Astrocyte (in vitro differentiated cells and primary cell): ENCODE measurements around the gene MARVELD1. TPM values are rescaled to one million over a fixed set of nuclear protein-coding genes. Genes with fewer than 3 reads are reported as not detected.
A peak's percentile ranks its signal among the peaks of the same experiment; 100 is the strongest.

Experiments
- DNase-seq: peaks from one replicate; pipeline ENCODE4 v3.0.0-alpha.2; 2010; ENCODE audit warnings: low read depth
- FAIRE-seq: peaks from 2 replicates; lab custom pipeline; 2011; peaks lifted over from hg19 to GRCh38; lab: Jason Lieb, UNC
- H2AFZ ChIP-seq: 2 replicates; pipeline ENCODE4 v1.6.0; 2012; ENCODE audit warnings: low read depth, low read length, inconsistent platforms
- H3K27ac ChIP-seq: 2 replicates; pipeline ENCODE4 v1.5.1; 2011; ENCODE audit warnings: low read depth, low read length, inconsistent platforms
- H3K27me3 ChIP-seq: 2 replicates; pipeline ENCODE4 v1.6.0; 2011; ENCODE audit warnings: low read length, inconsistent platforms; ENCODE audit not compliant: insufficient read depth
- H3K36me3 ChIP-seq: 2 replicates; pipeline ENCODE4 v1.5.1; 2011; ENCODE audit warnings: low read length, inconsistent platforms; ENCODE audit not compliant: insufficient read depth
- H3K4me1 ChIP-seq: 2 replicates; pipeline ENCODE4 v1.5.1; 2011; ENCODE audit warnings: low read length, inconsistent platforms; ENCODE audit not compliant: insufficient read depth
- H3K4me2 ChIP-seq: 2 replicates; pipeline ENCODE4 v1.6.0; 2012; ENCODE audit warnings: low read length, inconsistent platforms
- H3K4me3 ChIP-seq: 2 replicates; pipeline ENCODE4 v1.5.1; 2011; ENCODE audit warnings: low read depth, mild to moderate bottlenecking, low read length, inconsistent platforms; ENCODE audit not compliant: insufficient read depth
- H3K79me2 ChIP-seq: 2 replicates; pipeline ENCODE4 v1.6.0; 2012; ENCODE audit warnings: mild to moderate bottlenecking, low read length, inconsistent platforms; ENCODE audit not compliant: insufficient read depth
- H3K9ac ChIP-seq: 2 replicates; pipeline ENCODE4 v1.6.0; 2012; ENCODE audit warnings: mild to moderate bottlenecking, low read length, inconsistent platforms
- H3K9me3 ChIP-seq: 2 replicates; pipeline ENCODE4 v1.5.1; 2012; ENCODE audit warnings: low read depth, mild to moderate bottlenecking, low read length, inconsistent platforms; ENCODE audit not compliant: insufficient read depth
- H4K20me1 ChIP-seq: 2 replicates; pipeline ENCODE4 v1.6.0; 2012; ENCODE audit warnings: low read length, inconsistent platforms; ENCODE audit not compliant: insufficient read depth
- H3K27ac Mint-ChIP-seq: one replicate; pipeline ENCODE4 v1.8.0; 2021; ENCODE audit warnings: mild to moderate bottlenecking, mixed read lengths; ENCODE audit not compliant: unreplicated experiment
- H3K27me3 Mint-ChIP-seq: one replicate; pipeline ENCODE4 v1.8.0; 2021; ENCODE audit warnings: low read depth, mixed read lengths; ENCODE audit not compliant: unreplicated experiment
- H3K36me3 Mint-ChIP-seq: one replicate; pipeline ENCODE4 v1.8.0; 2021; ENCODE audit warnings: low read depth, mixed read lengths; ENCODE audit not compliant: unreplicated experiment
- H3K4me1 Mint-ChIP-seq: one replicate; pipeline ENCODE4 v1.8.0; 2021; ENCODE audit warnings: low read depth, mixed read lengths; ENCODE audit not compliant: unreplicated experiment
- H3K4me3 Mint-ChIP-seq: one replicate; pipeline ENCODE4 v1.8.0; 2021; ENCODE audit warnings: mild to moderate bottlenecking, moderate library complexity, mixed read lengths; ENCODE audit not compliant: unreplicated experiment
- H3K9me3 Mint-ChIP-seq: one replicate; pipeline ENCODE4 v1.8.0; 2021; ENCODE audit warnings: mild to moderate bottlenecking, mixed read lengths; ENCODE audit not compliant: unreplicated experiment
- EZH2 ChIP-seq: IDR thresholded peaks from 2 replicates; pipeline ENCODE4 v1.6.1; 2012; ENCODE audit warnings: mild to moderate bottlenecking, low read length, inconsistent platforms; ENCODE audit not compliant: insufficient read depth
- total RNA-seq: library from RNA; stranded (reverse); gene quantifications from 2 replicates; pipeline ENCODE4 v1.2.1, GENCODE V29; 2021
- TF ChIP-seq, protein P1 (sequence below): IDR thresholded peaks from 2 replicates; pipeline ENCODE4 v1.5.1; 2011; ENCODE audit warnings: low read depth, mild to moderate bottlenecking, inconsistent platforms, low read length, moderate library complexity; ENCODE audit not compliant: insufficient read depth

MARVELD1 gene
- total RNA-seq, 1 donor from 2014 or later, result 69.7 TPM

DNA sequence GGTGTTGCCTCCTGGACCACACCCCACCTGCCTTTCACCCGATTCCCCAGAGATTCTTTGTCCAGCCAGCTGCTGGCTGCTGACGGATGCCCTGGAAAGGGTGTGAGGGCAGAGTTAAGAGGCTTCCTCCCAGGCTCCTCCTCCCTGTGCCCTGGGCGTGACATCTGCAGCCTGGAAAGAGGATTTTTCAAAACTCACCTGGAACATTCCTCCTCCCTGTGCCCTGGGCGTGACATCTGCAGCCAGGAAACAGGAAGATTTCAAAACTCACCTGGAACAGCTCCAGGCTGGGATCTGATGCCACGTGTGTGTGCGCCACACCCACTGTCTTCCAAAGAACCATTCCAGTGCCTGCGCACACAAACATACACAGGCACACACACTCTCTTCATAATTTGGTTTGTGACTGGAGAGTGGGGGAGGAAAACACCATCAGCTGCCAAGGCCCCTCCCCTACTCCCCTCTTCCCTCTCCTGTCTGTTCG lies 5.2 kb downstream of the MARVELD1 start:
- peak overlapping the region; percentile 47 for H3K4me3 Mint-ChIP-seq
- TF ChIP-seq EZH2, result no peak
- TF ChIP-seq, protein P1, sequence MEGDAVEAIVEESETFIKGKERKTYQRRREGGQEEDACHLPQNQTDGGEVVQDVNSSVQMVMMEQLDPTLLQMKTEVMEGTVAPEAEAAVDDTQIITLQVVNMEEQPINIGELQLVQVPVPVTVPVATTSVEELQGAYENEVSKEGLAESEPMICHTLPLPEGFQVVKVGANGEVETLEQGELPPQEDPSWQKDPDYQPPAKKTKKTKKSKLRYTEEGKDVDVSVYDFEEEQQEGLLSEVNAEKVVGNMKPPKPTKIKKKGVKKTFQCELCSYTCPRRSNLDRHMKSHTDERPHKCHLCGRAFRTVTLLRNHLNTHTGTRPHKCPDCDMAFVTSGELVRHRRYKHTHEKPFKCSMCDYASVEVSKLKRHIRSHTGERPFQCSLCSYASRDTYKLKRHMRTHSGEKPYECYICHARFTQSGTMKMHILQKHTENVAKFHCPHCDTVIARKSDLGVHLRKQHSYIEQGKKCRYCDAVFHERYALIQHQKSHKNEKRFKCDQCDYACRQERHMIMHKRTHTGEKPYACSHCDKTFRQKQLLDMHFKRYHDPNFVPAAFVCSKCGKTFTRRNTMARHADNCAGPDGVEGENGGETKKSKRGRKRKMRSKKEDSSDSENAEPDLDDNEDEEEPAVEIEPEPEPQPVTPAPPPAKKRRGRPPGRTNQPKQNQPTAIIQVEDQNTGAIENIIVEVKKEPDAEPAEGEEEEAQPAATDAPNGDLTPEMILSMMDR, result no peak
- peaks cover 23% of the 10 kb centered on the region for H3K4me1 ChIP-seq
- H3K4me1 Mint-ChIP-seq, result peaks cover 29% of the 10 kb centered on the region
- no peaks in the 10 kb centered on the region for H3K9me3 ChIP-seq
- peak overlapping the region; percentile 97 for H3K4me2 ChIP-seq
- H4K20me1 ChIP-seq, result peaks cover 49% of the 10 kb centered on the region
- H3K27me3 Mint-ChIP-seq, result no peaks in the 10 kb centered on the region
- no peak for DNase-seq
- no peak overlapping the region for H2AFZ ChIP-seq
- H3K9ac ChIP-seq, result no peak overlapping the region
- peaks cover 10% of the 10 kb centered on the region for H3K36me3 ChIP-seq
- FAIRE-seq, result no peak
- no peak overlapping the region for H3K4me3 ChIP-seq
- peak overlapping the region; percentile 55 for H3K27ac Mint-ChIP-seq
- H3K79me2 ChIP-seq, result peaks cover 48% of the 10 kb centered on the region
- H3K9me3 Mint-ChIP-seq, result peaks cover 2% of the 10 kb centered on the region
- H3K27me3 ChIP-seq, result no peaks in the 10 kb centered on the region
- no peak overlapping the region for H3K27ac ChIP-seq
- peaks cover 38% of the 10 kb centered on the region for H3K36me3 Mint-ChIP-seq

DNA sequence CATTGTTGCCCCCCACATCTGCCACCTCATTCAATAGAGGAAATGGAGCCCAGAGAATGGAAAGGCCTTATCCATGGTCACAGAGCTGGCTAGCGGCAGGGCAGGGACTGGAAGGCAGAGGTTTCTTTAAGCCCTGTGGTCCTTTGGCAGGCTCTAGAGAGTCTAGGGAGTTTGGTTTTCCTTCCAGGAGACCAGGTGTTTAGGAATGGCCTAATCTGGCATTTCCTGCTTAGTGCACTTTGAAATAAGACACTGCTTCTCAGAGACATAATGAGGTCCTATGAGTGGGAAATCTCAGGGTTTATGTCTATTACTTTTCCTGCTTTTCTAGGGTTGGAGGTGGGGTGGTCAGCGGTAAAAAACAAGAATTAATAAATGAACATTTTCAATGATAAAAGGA lies 6.1 kb downstream of the MARVELD1 start:
- H3K36me3 Mint-ChIP-seq, result peaks cover 38% of the 10 kb centered on the region
- TF ChIP-seq, protein P1, result no peak
- no peak for TF ChIP-seq EZH2
- DNase-seq (no peak), FAIRE-seq (no peak)
- Histone ChIP-seq H4K20me1 (peaks cover 49% of the 10 kb centered on the region), H3K4me2 (no peak overlapping the region), H3K9ac (no peak overlapping the region), H3K4me3 (no peak overlapping the region), H3K79me2 (peaks cover 39% of the 10 kb centered on the region), H3K27ac (no peak overlapping the region), H2AFZ (no peak overlapping the region), H3K36me3 (peaks cover 10% of the 10 kb centered on the region), H3K27me3 (no peaks in the 10 kb centered on the region), H3K4me1 (peaks cover 23% of the 10 kb centered on the region), H3K9me3 (no peaks in the 10 kb centered on the region)
- no peak overlapping the region for H3K4me3 Mint-ChIP-seq
- peaks cover 33% of the 10 kb centered on the region for H3K4me1 Mint-ChIP-seq
- H3K27ac Mint-ChIP-seq, result no peak overlapping the region
- H3K27me3 Mint-ChIP-seq, result no peaks in the 10 kb centered on the region
- H3K9me3 Mint-ChIP-seq, result peaks cover 2% of the 10 kb centered on the region
